ENCODE results near the gene RPS27.
A peak's percentile ranks its signal among the peaks of the same experiment; 100 is the strongest.
"Not testable (repeated sequence)": the region's sequence is repeated elsewhere in the genome, so short reads cannot be mapped to it uniquely, and the experiment has no call there.

RPS27 gene

DNA sequence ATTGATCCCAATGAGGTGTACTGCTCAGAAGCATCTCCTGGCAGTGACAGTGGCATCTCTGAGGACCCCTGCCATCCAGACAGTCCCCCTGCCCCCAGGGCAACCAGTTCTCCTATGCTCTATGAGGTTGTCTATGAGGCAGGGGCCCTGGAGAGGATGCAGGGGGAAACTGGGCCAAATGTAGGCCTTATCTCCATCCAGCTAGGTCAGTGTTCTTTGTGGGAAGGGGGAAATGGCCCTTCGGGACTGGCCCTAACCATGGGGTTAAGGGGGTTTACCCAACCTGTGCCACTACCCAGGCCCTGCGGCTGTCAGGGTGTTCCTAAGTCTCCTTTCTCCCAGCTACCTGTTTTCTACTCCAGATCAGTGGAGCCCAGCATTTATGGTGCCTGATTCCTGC, 21.6 kb upstream of the RPS27 start:
- DNase-seq (ENCODE audit: low read depth, low spot score) = no peak
- no peaks in the 10 kb centered on the region for H3K9me3 ChIP-seq (ENCODE audit: insufficient read depth, low read length)
- peaks cover 3% of the 10 kb centered on the region for H3K4me1 ChIP-seq (ENCODE audit: insufficient read depth, insufficient read length)
- no peak for TF ChIP-seq YY1 (IDR thresholded peaks at IDR 0.05; ENCODE audit: insufficient read depth, insufficient read length)
- no peak for TF ChIP-seq SUZ12 (IDR thresholded peaks at IDR 0.05; ENCODE audit: extremely low read depth, insufficient read depth, insufficient read length)
- no peak for TF ChIP-seq ZNF274 (IDR thresholded peaks at IDR 0.05; ENCODE audit: low read depth, low read length)
- no peak overlapping the region for H3K4me3 ChIP-seq (ENCODE audit: insufficient read length, low read depth)
- H3K9ac ChIP-seq (ENCODE audit: insufficient read length, low read depth) = no peak overlapping the region
- peaks cover 22% of the 10 kb centered on the region for H3K36me3 ChIP-seq (ENCODE audit: insufficient read depth, insufficient read length, low read length)
- no peaks in the 10 kb centered on the region for H3K27me3 ChIP-seq (ENCODE audit: insufficient read depth, insufficient read length)

DNA sequence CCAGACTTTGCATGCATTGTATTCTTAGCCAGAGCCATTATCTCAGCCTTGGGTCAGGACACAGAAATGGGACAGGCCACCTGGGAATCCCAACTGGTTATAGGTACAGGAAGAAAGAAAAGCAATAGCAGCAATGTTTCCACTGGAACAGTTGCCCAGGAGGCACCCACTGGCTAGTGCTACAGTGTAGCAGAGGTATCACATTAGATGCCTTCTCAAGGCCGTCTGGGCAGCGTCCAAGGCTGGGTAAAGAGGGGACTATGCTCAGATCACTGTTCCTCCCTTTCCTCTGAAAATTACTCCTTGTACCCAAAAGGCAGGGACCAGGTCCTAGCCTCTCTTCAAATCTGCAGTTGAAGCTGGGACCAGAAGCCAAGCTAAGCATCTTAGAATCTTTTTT, 20.2 kb upstream of the RPS27 start:
- Histone ChIP-seq H3K9ac (ENCODE audit: insufficient read length, low read depth) (no peak overlapping the region), H3K9me3 (ENCODE audit: insufficient read depth, low read length) (no peaks in the 10 kb centered on the region), H3K4me3 (ENCODE audit: insufficient read length, low read depth) (no peak overlapping the region), H3K27me3 (ENCODE audit: insufficient read depth, insufficient read length) (no peaks in the 10 kb centered on the region), H3K4me1 (ENCODE audit: insufficient read depth, insufficient read length) (peaks cover 3% of the 10 kb centered on the region), H3K36me3 (ENCODE audit: insufficient read depth, insufficient read length, low read length) (peaks cover 34% of the 10 kb centered on the region)
- TF ChIP-seq YY1 (IDR thresholded peaks at IDR 0.05; ENCODE audit: insufficient read depth, insufficient read length) (no peak), SUZ12 (IDR thresholded peaks at IDR 0.05; ENCODE audit: extremely low read depth, insufficient read depth, insufficient read length) (no peak), ZNF274 (IDR thresholded peaks at IDR 0.05; ENCODE audit: low read depth, low read length) (no peak)
- DNase-seq (ENCODE audit: low read depth, low spot score) = no peak

DNA sequence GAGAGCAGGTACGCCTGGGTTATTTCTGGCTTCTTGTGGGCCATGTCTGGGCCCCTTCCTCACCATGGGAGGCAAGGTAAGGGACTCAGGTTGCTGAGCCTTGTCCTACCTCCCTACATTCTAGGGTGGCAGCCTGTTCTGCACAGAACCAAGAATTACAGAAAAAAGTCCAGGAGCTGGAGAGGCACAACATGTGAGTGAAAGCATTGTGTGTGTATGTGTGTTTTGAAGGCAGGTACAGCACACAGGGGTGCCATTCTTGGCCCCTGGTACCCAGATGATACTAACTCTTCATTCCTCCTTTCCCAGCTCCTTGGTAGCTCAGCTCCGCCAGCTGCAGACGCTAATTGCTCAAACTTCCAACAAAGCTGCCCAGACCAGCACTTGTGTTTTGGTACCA, 17.5 kb upstream of the RPS27 start:
- Histone ChIP-seq H3K9ac (ENCODE audit: insufficient read length, low read depth) (no peak overlapping the region), H3K36me3 (ENCODE audit: insufficient read depth, insufficient read length, low read length) (peaks cover 35% of the 10 kb centered on the region), H3K4me1 (ENCODE audit: insufficient read depth, insufficient read length) (peaks cover 3% of the 10 kb centered on the region), H3K9me3 (ENCODE audit: insufficient read depth, low read length) (no peaks in the 10 kb centered on the region), H3K4me3 (ENCODE audit: insufficient read length, low read depth) (no peak overlapping the region), H3K27me3 (ENCODE audit: insufficient read depth, insufficient read length) (no peaks in the 10 kb centered on the region)
- no peak for DNase-seq (ENCODE audit: low read depth, low spot score)
- no peak for TF ChIP-seq SUZ12 (IDR thresholded peaks at IDR 0.05; ENCODE audit: extremely low read depth, insufficient read depth, insufficient read length)
- TF ChIP-seq YY1 (IDR thresholded peaks at IDR 0.05; ENCODE audit: insufficient read depth, insufficient read length) = no peak
- TF ChIP-seq ZNF274 (IDR thresholded peaks at IDR 0.05; ENCODE audit: low read depth, low read length) = no peak

DNA sequence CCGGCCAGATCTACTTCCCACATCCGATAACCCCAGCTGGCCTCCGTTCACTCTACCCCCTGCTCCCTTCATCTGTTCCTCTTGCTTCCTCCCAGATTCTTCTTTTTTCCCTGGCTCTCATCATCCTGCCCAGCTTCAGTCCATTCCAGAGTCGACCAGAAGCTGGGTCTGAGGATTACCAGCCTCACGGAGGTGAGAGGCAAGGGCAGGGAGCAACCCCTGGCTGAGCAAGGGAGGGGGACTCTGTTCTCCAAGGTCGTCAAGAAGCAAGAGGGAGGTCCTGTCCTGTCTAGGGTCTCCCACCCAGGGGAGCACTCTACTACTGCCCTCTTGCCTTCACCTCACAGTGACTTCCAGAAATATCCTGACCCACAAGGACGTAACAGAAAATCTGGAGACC, 17.0 kb upstream of the RPS27 start:
- no peaks in the 10 kb centered on the region for H3K9me3 ChIP-seq (ENCODE audit: insufficient read depth, low read length)
- H3K27me3 ChIP-seq (ENCODE audit: insufficient read depth, insufficient read length) = no peaks in the 10 kb centered on the region
- H3K9ac ChIP-seq (ENCODE audit: insufficient read length, low read depth) = no peak overlapping the region
- TF ChIP-seq YY1 (IDR thresholded peaks at IDR 0.05; ENCODE audit: insufficient read depth, insufficient read length) = no peak
- TF ChIP-seq ZNF274 (IDR thresholded peaks at IDR 0.05; ENCODE audit: low read depth, low read length) = no peak
- no peak for TF ChIP-seq SUZ12 (IDR thresholded peaks at IDR 0.05; ENCODE audit: extremely low read depth, insufficient read depth, insufficient read length)
- H3K4me1 ChIP-seq (ENCODE audit: insufficient read depth, insufficient read length) = peaks cover under 1% of the 10 kb centered on the region
- no peak for DNase-seq (ENCODE audit: low read depth, low spot score)
- H3K4me3 ChIP-seq (ENCODE audit: insufficient read length, low read depth) = no peak overlapping the region
- H3K36me3 ChIP-seq (ENCODE audit: insufficient read depth, insufficient read length, low read length) = peaks cover 35% of the 10 kb centered on the region

DNA sequence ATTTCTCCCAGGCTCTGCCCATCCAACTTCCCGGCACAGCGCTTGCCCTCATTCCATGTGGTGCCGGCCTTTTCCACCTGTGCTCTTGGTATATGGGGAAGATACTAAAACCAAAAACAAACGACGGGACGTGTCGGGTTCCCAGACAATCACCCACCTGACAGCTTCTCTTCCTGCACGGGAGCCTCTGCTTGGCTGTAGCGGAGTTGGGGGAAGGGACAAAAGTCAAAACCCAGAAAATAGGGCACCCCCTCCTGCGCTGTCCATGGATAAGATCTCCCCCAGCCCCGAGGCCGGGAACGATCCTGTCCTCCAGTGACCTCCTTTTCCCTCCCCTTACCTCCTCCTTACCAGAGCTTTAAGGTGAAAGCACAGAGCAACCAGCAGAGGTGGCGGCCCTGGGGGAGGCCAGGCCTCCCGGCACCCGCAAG, 13.7 kb upstream of the RPS27 start:
- TF ChIP-seq YY1 (IDR thresholded peaks at IDR 0.05; ENCODE audit: insufficient read depth, insufficient read length) (no peak), ZNF274 (IDR thresholded peaks at IDR 0.05; ENCODE audit: low read depth, low read length) (no peak), SUZ12 (IDR thresholded peaks at IDR 0.05; ENCODE audit: extremely low read depth, insufficient read depth, insufficient read length) (no peak)
- no peak for DNase-seq (ENCODE audit: low read depth, low spot score)
- Histone ChIP-seq H3K4me3 (ENCODE audit: insufficient read length, low read depth) (peak overlapping the region; percentile 81), H3K36me3 (ENCODE audit: insufficient read depth, insufficient read length, low read length) (peaks cover 65% of the 10 kb centered on the region), H3K27me3 (ENCODE audit: insufficient read depth, insufficient read length) (no peaks in the 10 kb centered on the region), H3K9ac (ENCODE audit: insufficient read length, low read depth) (peak overlapping the region; percentile 84), H3K9me3 (ENCODE audit: insufficient read depth, low read length) (no peaks in the 10 kb centered on the region), H3K4me1 (ENCODE audit: insufficient read depth, insufficient read length) (no peaks in the 10 kb centered on the region)

DNA sequence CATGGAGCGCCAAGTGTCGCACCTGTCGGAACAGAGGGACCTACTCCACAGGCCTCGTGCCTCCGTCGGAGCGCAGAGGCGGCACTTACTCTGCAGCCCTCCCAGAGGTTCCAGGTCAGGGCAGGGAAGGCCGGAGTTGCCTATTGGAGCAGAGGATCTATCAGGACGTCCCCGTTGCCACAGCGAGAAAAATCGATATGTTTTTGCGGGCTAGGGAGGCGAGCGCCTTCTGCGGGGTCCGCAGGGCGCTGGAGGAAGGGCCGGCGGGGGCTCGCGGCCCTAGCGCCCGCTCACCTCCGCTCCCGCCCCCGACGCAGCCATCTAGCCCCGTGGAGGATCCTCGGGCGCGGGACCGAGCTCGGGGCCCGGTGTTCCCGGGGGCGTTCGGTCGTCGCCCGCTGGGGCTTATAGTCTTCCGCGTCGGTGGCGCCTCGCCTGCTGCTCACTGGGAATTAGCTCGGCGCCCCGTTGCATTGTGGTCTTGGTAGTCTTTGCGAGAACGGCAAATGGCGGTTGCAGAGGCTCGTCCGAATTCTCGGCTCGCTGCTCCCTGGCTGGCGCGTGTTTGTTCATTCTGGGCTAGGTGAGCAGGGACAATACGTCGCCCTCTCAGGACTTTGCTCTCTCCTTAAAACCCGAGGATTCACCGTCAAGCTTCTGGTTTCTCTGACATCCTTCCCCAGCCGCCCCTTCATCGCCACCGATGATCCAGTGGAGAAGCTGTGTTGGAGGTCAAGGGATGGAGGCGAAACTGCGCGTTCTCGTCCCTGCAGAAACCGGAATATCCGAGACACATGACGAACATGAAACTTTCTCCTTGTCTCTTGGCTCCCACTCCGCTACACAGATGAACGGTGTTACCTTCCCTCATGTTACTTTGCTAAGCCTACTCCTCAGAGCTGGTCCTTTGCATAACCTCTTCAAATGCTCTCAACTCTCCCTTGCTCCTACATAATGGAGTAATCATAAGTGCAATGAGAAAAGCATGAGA, 13.0 kb upstream of the RPS27 start, which contains the start of gene JTB:
JTB (minus strand) TSS at position 425 of the 991 bp plus-strand sequence; CDS start at position 3, 422 bp downstream.
- peak; percentile 89 for DNase-seq (ENCODE audit: low read depth, low spot score)
- Histone ChIP-seq H3K9ac (ENCODE audit: insufficient read length, low read depth) (peak within 1 kb of the TSS; percentile 84), H3K36me3 (ENCODE audit: insufficient read depth, insufficient read length, low read length) (peaks cover 71% of the 10 kb centered on the region), H3K9me3 (ENCODE audit: insufficient read depth, low read length) (no peaks in the 10 kb centered on the region), H3K27me3 (ENCODE audit: insufficient read depth, insufficient read length) (no peaks in the 10 kb centered on the region), H3K4me1 (ENCODE audit: insufficient read depth, insufficient read length) (no peaks in the 10 kb centered on the region), H3K4me3 (ENCODE audit: insufficient read length, low read depth) (peak within 1 kb of the TSS; percentile 81)
- no peak for TF ChIP-seq ZNF274 (IDR thresholded peaks at IDR 0.05; ENCODE audit: low read depth, low read length)
- TF ChIP-seq SUZ12 (IDR thresholded peaks at IDR 0.05; ENCODE audit: extremely low read depth, insufficient read depth, insufficient read length) = no peak
- peak; percentile 78 for TF ChIP-seq YY1 (IDR thresholded peaks at IDR 0.05; ENCODE audit: insufficient read depth, insufficient read length)

DNA sequence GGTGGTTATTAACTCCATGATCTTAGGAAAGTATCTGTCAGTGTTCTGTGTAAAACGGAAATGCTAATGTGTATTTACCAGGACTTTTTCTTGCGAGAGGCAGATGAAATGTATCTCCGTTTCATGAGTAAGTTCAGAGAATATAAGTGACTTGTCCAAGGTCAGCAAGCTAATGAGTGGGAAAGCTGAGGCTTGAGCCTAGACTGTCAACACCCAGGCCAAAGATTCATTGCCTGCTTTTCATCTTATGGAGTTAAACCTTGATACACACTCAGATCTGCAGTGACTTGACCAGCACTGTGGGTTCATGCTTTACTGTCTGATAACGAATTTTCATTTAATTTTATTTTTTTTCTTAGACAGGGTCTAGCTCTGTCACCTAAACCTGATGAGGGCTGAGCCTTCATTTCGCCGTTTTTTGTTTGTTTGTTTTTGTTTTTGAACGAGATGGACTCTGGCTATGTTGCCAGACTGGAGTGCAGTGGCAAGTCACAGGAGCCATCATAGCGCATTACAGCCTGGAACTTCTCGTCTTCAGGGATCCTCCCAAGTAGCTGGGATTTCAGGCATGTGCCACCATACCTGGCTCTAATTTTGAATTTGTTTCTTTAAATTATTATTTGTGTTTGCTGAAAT, 12.2 kb upstream of the RPS27 start:
- no peak for TF ChIP-seq SUZ12 (IDR thresholded peaks at IDR 0.05; ENCODE audit: extremely low read depth, insufficient read depth, insufficient read length)
- DNase-seq (ENCODE audit: low read depth, low spot score) = no peak
- Histone ChIP-seq H3K9me3 (ENCODE audit: insufficient read depth, low read length) (no peaks in the 10 kb centered on the region), H3K36me3 (ENCODE audit: insufficient read depth, insufficient read length, low read length) (peaks cover 71% of the 10 kb centered on the region), H3K4me3 (ENCODE audit: insufficient read length, low read depth) (peak overlapping the region; percentile 81), H3K27me3 (ENCODE audit: insufficient read depth, insufficient read length) (no peaks in the 10 kb centered on the region), H3K4me1 (ENCODE audit: insufficient read depth, insufficient read length) (no peaks in the 10 kb centered on the region), H3K9ac (ENCODE audit: insufficient read length, low read depth) (peak overlapping the region; percentile 84)

DNA sequence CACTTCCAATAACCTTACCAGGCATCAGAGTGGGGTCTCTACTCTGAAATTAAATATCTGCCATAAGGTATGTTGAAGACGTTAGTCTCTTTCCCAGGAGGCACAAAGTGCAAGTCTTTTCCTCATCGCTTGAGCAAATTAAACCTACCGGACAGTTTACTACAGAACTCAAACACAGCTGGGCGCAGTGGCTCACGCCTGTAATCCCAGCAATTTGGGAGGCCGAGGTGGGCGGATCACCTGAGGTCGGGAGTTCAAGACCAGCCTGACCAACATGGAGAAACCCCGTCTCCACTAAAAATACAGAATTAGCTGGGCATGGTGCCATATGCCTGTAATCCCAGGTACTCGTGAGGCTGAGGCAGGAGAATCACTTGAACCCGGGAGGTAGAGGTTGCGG, 11.5 kb upstream of the RPS27 start:
- DNase-seq (ENCODE audit: low read depth, low spot score); H3K9me3 ChIP-seq (ENCODE audit: insufficient read depth, low read length); H3K27me3 ChIP-seq (ENCODE audit: insufficient read depth, insufficient read length); H3K4me3 ChIP-seq (ENCODE audit: insufficient read length, low read depth); H3K9ac ChIP-seq (ENCODE audit: insufficient read length, low read depth); H3K4me1 ChIP-seq (ENCODE audit: insufficient read depth, insufficient read length): not testable (repeated sequence)
- H3K36me3 ChIP-seq (ENCODE audit: insufficient read depth, insufficient read length, low read length) = peaks cover 69% of the 10 kb centered on the region

DNA sequence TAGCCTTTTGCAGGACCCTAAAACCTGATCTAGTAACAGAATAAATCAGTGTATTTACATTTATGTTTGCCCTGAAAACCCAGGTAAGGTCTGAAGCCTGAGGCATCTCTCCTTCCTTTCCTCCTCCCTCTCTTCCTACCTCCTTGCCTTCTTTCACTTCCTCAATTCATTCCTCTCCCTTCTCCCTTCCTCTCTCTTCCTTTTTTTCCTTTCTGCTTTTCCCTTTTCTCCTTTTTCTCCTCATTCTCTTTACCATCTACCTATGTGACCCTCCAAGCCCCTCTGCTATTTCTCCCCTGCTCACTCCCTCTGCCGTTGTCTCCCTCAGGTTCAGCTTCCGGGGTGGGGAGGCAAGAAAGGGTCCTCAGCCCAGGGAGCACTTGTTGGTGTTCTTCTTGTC, 8.8 kb upstream of the RPS27 start:
- H3K27me3 ChIP-seq (ENCODE audit: insufficient read depth, insufficient read length); H3K9ac ChIP-seq (ENCODE audit: insufficient read length, low read depth); H3K4me3 ChIP-seq (ENCODE audit: insufficient read length, low read depth); H3K4me1 ChIP-seq (ENCODE audit: insufficient read depth, insufficient read length); DNase-seq (ENCODE audit: low read depth, low spot score); H3K9me3 ChIP-seq (ENCODE audit: insufficient read depth, low read length): not testable (repeated sequence)
- H3K36me3 ChIP-seq (ENCODE audit: insufficient read depth, insufficient read length, low read length) = peaks cover 58% of the 10 kb centered on the region

Data from NT2/D1 (cell line).